K562 (cell line): ENCODE measurements around the gene NXPH4. TPM values are rescaled to one million over a fixed set of nuclear protein-coding genes. Genes with fewer than 3 reads are reported as not detected.

Source experiments
- CHAMP1 ChIP-seq: fragments of 450-650 bp; IDR thresholded peaks from 2 replicates; pipeline ENCODE4 v1.6.1; 2016; ENCODE audit warnings: mild to moderate bottlenecking
- CTCF ChIP-seq, 3 experiments: IDR thresholded peaks in 2 of 3; conservative IDR thresholded peaks in 1 of 3; 2 replicates each; pipeline ENCODE4 v1.5.1; 2011 to 2012; ENCODE audit warnings: low read length in 3 of 3, mild to moderate bottlenecking in 3 of 3, control low read depth in 2 of 3, improper control_type of control experiment in 1 of 3, inconsistent platforms in 1 of 3, low read depth in 1 of 3, mixed read lengths in 1 of 3, moderate library complexity in 1 of 3; ENCODE audit not compliant: insufficient read depth in 2 of 3
- E2F6 ChIP-seq, 2 experiments: IDR thresholded peaks; 2 replicates each; pipeline ENCODE4 v1.6.1; 2011; ENCODE audit warnings: borderline replicate concordance in 1 of 2, control low read depth in 1 of 2, low read depth in 1 of 2, low read length in 1 of 2, mild to moderate bottlenecking in 1 of 2, mixed read lengths in 1 of 2, moderate library complexity in 1 of 2; ENCODE audit not compliant: insufficient read depth in 1 of 2, insufficient read length in 1 of 2, poor library complexity in 1 of 2, severe bottlenecking in 1 of 2; ENCODE audit errors: extremely low read depth in 1 of 2
- FUS ChIP-seq: fragments of 200-400 bp; formaldehyde crosslinking; optimal IDR thresholded peaks from 2 replicates; pipeline ENCODE3; 2017; ENCODE audit warnings: low read depth, low read length
- HNRNPUL1 ChIP-seq: fragments of 200-400 bp; formaldehyde crosslinking; IDR thresholded peaks from 2 replicates; pipeline ENCODE4 v1.6.1; 2017; ENCODE audit warnings: low read length
- JUNB ChIP-seq: fragments of 450-650 bp; formaldehyde crosslinking; conservative IDR thresholded peaks from 2 replicates; pipeline ENCODE4 v1.4.0; 2020; ENCODE audit warnings: mild to moderate bottlenecking
- ZNF133 ChIP-seq: fragments of 250-450 bp; sonication (Bioruptor Pico); IDR thresholded peaks from 2 replicates; pipeline ENCODE4 v1.4.0; 2020; ENCODE audit warnings: mild to moderate bottlenecking
- ZNF354B ChIP-seq: fragments of 250-450 bp; sonication (Bioruptor Pico); IDR thresholded peaks from 2 replicates; pipeline ENCODE4 v1.4.0; 2020
- ZNF445 ChIP-seq: fragments of 250-450 bp; sonication (Bioruptor Pico); IDR thresholded peaks from 2 replicates; pipeline ENCODE4 v1.4.0; 2020; ENCODE audit warnings: low read depth, mild to moderate bottlenecking, moderate library complexity
- ZZZ3 ChIP-seq: fragments of 450-650 bp; IDR thresholded peaks from 2 replicates; pipeline ENCODE4 v1.6.1; 2016; ENCODE audit warnings: antibody characterized with exemption, mild to moderate bottlenecking, moderate library complexity
- polyA plus RNA-seq, 8 experiments: library from polyadenylated mRNA; depleted of rRNA in 4 of 8; stranded (reverse) in 5 of 8; unstranded in 3 of 8; fragments of >200 nt; fragmentation: Nextera tagmentation in 2 of 8; fragmentation: Illumina TruSeq in 1 of 8; extraction: Ambion mirVana in 2 of 8; extraction: Trizol in 1 of 8; gene quantifications; 2 replicates each; pipeline versions ENCODE4 v1.2.1 to v1.2.3, GENCODE V29; 2011 to 2014; ENCODE audit warnings: inconsistent platforms in 1 of 8, missing spikeins in 1 of 8
- total RNA-seq, 7 experiments: library from RNA; depleted of rRNA in 6 of 7; stranded (reverse); fragments of >200 nt in 6 of 7; fragmentation: Illumina TruSeq in 2 of 7; extraction: Trizol in 2 of 7; gene quantifications; 2 replicates each; pipeline versions ENCODE4 v1.2.1 to v1.2.3, GENCODE V29; 2011 to 2021; ENCODE audit warnings: low replicate concordance in 1 of 7
- TF ChIP-seq, protein P1 (sequence below): fragments of 200-800 bp; sonication (Bioruptor generic); IDR thresholded peaks from 2 replicates; pipeline ENCODE4 v1.6.1; 2016; ENCODE audit warnings: missing genetic modification characterization, missing compliant biosample characterization

Gene NXPH4
- total and polyA plus RNA-seq, 9 of the 15 experiments (the other 6 are each of a cell fraction or from before 2014, with no cell fraction given) = 0.49 to 2.7 (median 1.1) TPM; not detected in 4

- TF ChIP-seq, protein P1, sequence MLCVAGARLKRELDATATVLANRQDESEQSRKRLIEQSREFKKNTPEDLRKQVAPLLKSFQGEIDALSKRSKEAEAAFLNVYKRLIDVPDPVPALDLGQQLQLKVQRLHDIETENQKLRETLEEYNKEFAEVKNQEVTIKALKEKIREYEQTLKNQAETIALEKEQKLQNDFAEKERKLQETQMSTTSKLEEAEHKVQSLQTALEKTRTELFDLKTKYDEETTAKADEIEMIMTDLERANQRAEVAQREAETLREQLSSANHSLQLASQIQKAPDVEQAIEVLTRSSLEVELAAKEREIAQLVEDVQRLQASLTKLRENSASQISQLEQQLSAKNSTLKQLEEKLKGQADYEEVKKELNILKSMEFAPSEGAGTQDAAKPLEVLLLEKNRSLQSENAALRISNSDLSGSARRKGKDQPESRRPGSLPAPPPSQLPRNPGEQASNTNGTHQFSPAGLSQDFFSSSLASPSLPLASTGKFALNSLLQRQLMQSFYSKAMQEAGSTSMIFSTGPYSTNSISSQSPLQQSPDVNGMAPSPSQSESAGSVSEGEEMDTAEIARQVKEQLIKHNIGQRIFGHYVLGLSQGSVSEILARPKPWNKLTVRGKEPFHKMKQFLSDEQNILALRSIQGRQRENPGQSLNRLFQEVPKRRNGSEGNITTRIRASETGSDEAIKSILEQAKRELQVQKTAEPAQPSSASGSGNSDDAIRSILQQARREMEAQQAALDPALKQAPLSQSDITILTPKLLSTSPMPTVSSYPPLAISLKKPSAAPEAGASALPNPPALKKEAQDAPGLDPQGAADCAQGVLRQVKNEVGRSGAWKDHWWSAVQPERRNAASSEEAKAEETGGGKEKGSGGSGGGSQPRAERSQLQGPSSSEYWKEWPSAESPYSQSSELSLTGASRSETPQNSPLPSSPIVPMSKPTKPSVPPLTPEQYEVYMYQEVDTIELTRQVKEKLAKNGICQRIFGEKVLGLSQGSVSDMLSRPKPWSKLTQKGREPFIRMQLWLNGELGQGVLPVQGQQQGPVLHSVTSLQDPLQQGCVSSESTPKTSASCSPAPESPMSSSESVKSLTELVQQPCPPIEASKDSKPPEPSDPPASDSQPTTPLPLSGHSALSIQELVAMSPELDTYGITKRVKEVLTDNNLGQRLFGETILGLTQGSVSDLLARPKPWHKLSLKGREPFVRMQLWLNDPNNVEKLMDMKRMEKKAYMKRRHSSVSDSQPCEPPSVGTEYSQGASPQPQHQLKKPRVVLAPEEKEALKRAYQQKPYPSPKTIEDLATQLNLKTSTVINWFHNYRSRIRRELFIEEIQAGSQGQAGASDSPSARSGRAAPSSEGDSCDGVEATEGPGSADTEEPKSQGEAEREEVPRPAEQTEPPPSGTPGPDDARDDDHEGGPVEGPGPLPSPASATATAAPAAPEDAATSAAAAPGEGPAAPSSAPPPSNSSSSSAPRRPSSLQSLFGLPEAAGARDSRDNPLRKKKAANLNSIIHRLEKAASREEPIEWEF (CRISPR knock-in tag) = no peak
- TF ChIP-seq HNRNPUL1 (no peak), ZNF133 (CRISPR knock-in tag) (no peak), JUNB (CRISPR knock-in tag) (no peak), CTCF (IDR thresholded peaks at IDR 0.05 in 2 of 3, conservative IDR thresholded peaks at IDR 0.05 in 1 of 3; ENCODE audit: insufficient read depth in 2 of 3, low read depth in 1 of 3, low read length in 3 of 3) (no peak), FUS (no peak), E2F6 (IDR thresholded peaks at IDR 0.05; ENCODE audit: borderline replicate concordance in 1 of 2, extremely low read depth in 1 of 2, insufficient read depth in 1 of 2, insufficient read length in 1 of 2, low read depth in 1 of 2, low read length in 1 of 2, poor library complexity in 1 of 2, severe bottlenecking in 1 of 2) (no peak), ZNF354B (CRISPR knock-in tag) (no peak), ZZZ3 (no peak), CHAMP1 (no peak), ZNF445 (CRISPR knock-in tag) (no peak)
Measured at GRCh38 chr12:57261428-57261865, 44.9 kb downstream of the NXPH4 start (continued).
